CD4-positive, alpha-beta memory T cell (primary cell): ENCODE data around the gene IFI27. TPM values are rescaled to one million over a fixed set of nuclear protein-coding genes. Genes with fewer than 3 reads are reported as not detected.
A peak's percentile ranks its signal among the peaks of the same experiment; 100 is the strongest.

Source experiments
- CTCF ChIA-PET: fragments of 350-600 bp; sonication (Branson Sonifier 250); formaldehyde crosslinking; loops from one replicate; lab custom pipeline; 2021; ENCODE audit warnings: inconsistent platforms; ENCODE audit not compliant: partially characterized antibody; lab: Charles Lee
- POLR2A ChIA-PET: fragments of 350-600 bp; sonication (Branson Sonifier 250); formaldehyde crosslinking; loops from one replicate; lab custom pipeline; 2021; ENCODE audit not compliant: partially characterized antibody; lab: Charles Lee
- DNase-seq, 5 donors: peaks; one replicate each; pipeline versions ENCODE4 v3.0.0 to v3.0.0-alpha.2; 2020 to 2022; ENCODE audit warnings: mixed read lengths in 1 of 5
- H3K27ac ChIP-seq: one replicate; pipeline ENCODE4 v1.7.0; 2013; ENCODE audit warnings: low read depth, low read length
- H3K27me3 ChIP-seq: 2 replicates; pipeline ENCODE4 v1.7.0; 2013; ENCODE audit warnings: mild to moderate bottlenecking, low read length, moderate library complexity; ENCODE audit not compliant: insufficient read depth
- H3K36me3 ChIP-seq: 2 replicates; pipeline ENCODE4 v1.7.0; 2013; ENCODE audit warnings: mild to moderate bottlenecking, low read length, moderate library complexity; ENCODE audit not compliant: insufficient read depth
- H3K4me1 ChIP-seq: 2 replicates; pipeline ENCODE4 v1.7.0; 2013; ENCODE audit warnings: mild to moderate bottlenecking, low read length, moderate library complexity; ENCODE audit not compliant: insufficient read depth
- H3K4me3 ChIP-seq, 2 donors: one replicate each; pipeline ENCODE4 v1.7.0; 2013; ENCODE audit warnings: low read length in 2 of 2, mild to moderate bottlenecking in 1 of 2
- H3K9me3 ChIP-seq, 2 donors: one replicate each; pipeline ENCODE4 v1.7.0; 2013; ENCODE audit warnings: low read length in 2 of 2, control low read depth in 1 of 2; ENCODE audit not compliant: control insufficient read depth in 1 of 2
- H3K27ac Mint-ChIP-seq, 7 donors: one replicate each; pipeline ENCODE4 v1.8.0; 2020 to 2021; ENCODE audit warnings: mixed read lengths in 7 of 7, mild to moderate bottlenecking in 6 of 7, inconsistent platforms in 3 of 7, moderate library complexity in 3 of 7
- H3K27me3 Mint-ChIP-seq, 2 donors: one replicate each; pipeline ENCODE4 v1.8.0; 2020 to 2021; ENCODE audit warnings: mixed read lengths in 2 of 2
- H3K36me3 Mint-ChIP-seq, 2 donors: one replicate each; pipeline ENCODE4 v1.8.0; 2020 to 2021; ENCODE audit warnings: mixed read lengths in 2 of 2, inconsistent platforms in 1 of 2, mild to moderate bottlenecking in 1 of 2
- H3K4me1 Mint-ChIP-seq, 4 donors: one replicate each; pipeline ENCODE4 v1.8.0; 2020 to 2021; ENCODE audit warnings: mixed read lengths in 4 of 4, mild to moderate bottlenecking in 1 of 4
- H3K4me3 Mint-ChIP-seq, 8 donors: one replicate each; pipeline ENCODE4 v1.8.0; 2020 to 2021; ENCODE audit warnings: mixed read lengths in 8 of 8, mild to moderate bottlenecking in 7 of 8, moderate library complexity in 6 of 8, inconsistent platforms in 3 of 8
- H3K9me3 Mint-ChIP-seq, 8 donors: one replicate each; pipeline ENCODE4 v1.8.0; 2020 to 2021; ENCODE audit warnings: mixed read lengths in 8 of 8, mild to moderate bottlenecking in 5 of 8, inconsistent platforms in 3 of 8, moderate library complexity in 1 of 8
- intact Hi-C: fragments of 100-400 bp; cut with micrococcal nuclease; formaldehyde crosslinking; loops from one replicate; pipeline ENCODE4 v1.15.1; 2023
- polyA plus RNA-seq, 2 donors: library from polyadenylated mRNA; unstranded; fragments of 300-500 nt; fragmentation: Illumina TruSeq; gene quantifications; one replicate each; pipeline ENCODE4 v1.2.3, GENCODE V29; 2021
- total RNA-seq, 2 experiments: library from RNA; stranded (reverse); gene quantifications; one replicate each; pipeline ENCODE4 v1.2.3, GENCODE V29; 2021

Gene IFI27
- total and polyA plus RNA-seq, 4 experiments from 2014 or later, result 0.87 to 24.0 (median 8.7) TPM

- no peaks in the 10 kb centered on the region for H3K36me3 ChIP-seq
- Mint-ChIP-seq H3K27ac (peak within 1 kb of the TSS; percentile 77 to 88 (median 84)), H3K9me3 (no peaks in the 10 kb centered on the region), H3K27me3 (no peaks in the 10 kb centered on the region), H3K4me1 (peaks cover 12 to 25% (median 20%) of the 10 kb centered on the region in 4 donors), H3K4me3 (peak within 1 kb of the TSS; percentile 86 to 93 (median 90)), H3K36me3 (peaks cover 0 to 9% of the 10 kb centered on the region in 2 donors)
- H3K27me3 ChIP-seq, result no peaks in the 10 kb centered on the region
- H3K27ac ChIP-seq, result peak within 1 kb of the TSS; percentile 46
- ChIA-PET CTCF (interaction anchor here (0.8 to 7.5 kb wide), 11 partner anchors 12 to 357 kb away, joined by 3 to 126 read pairs (median 4); partner anchors contain the start of genes DDX24 and IFI27L1), POLR2A (interaction anchor here (0.7 to 3.2 kb wide), 5 partner anchors 13 to 91 kb away, joined by 3 to 17 read pairs (median 4); partner anchors contain the start of genes DDX24, IFI27L1 and PPP4R4)
- H3K9me3 ChIP-seq, result no peaks in the 10 kb centered on the region
- DNase-seq, result peak; percentile 34 to 80 (median 46)
- H3K4me1 ChIP-seq, result peaks cover 18% of the 10 kb centered on the region
- peak within 1 kb of the TSS; percentile 50 to 82 for H3K4me3 ChIP-seq
- intact Hi-C loops, result loop anchor here (1.0 kb wide), 1 partner anchor 48 kb away; the partner anchor contains the start of genes DDX24 and IFI27L1
These were observed 18.7 kb downstream of the IFI27 start, which contains the start of gene IFI27L2 for GRCh38 chr14:94129111-94129757. IFI27L2 (minus strand) TSS chr14:94129604; CDS start chr14:94129564, 40 bp downstream.

- intact Hi-C loops, result loop anchor here (1.0 kb wide), 1 partner anchor 49 kb away; the partner anchor contains the start of genes DDX24 and IFI27L1
- peak in 3 of 5 donors; percentile 23 to 28 (median 27) for DNase-seq
- Histone ChIP-seq H3K27ac (peak overlapping the region; percentile 46), H3K27me3 (no peaks in the 10 kb centered on the region), H3K4me3 (peak overlapping the region; percentile 50 to 82), H3K9me3 (no peaks in the 10 kb centered on the region), H3K4me1 (peaks cover 18% of the 10 kb centered on the region), H3K36me3 (no peaks in the 10 kb centered on the region)
- CTCF ChIA-PET, result interaction anchor here (1.2 to 7.5 kb wide), 11 partner anchors 12 to 356 kb away, joined by 3 to 126 read pairs (median 10); partner anchors contain the start of genes DDX24 and IFI27L1
- POLR2A ChIA-PET, result interaction anchor here (2.7 to 3.2 kb wide), 2 partner anchors 45 to 49 kb away, joined by 12 to 17 read pairs; partner anchors contain the start of genes DDX24, IFI27L1 and PPP4R4
- Mint-ChIP-seq H3K4me1 (peaks cover 12 to 25% (median 20%) of the 10 kb centered on the region in 4 donors), H3K27ac (peak overlapping the region; percentile 72 to 85 (median 81)), H3K36me3 (peaks cover under 1 to 9% of the 10 kb centered on the region in 2 donors), H3K27me3 (no peaks in the 10 kb centered on the region), H3K4me3 (peak overlapping the region; percentile 86 to 93 (median 90)), H3K9me3 (peaks cover 0 to under 1% (median 0%) of the 10 kb centered on the region in 8 donors)
These were observed 19.4 kb downstream of the IFI27 start for GRCh38 chr14:94129758-94130414.

- CTCF ChIA-PET, result interaction anchor here (0.7 to 7.5 kb wide), 34 partner anchors 9 to 417 kb away, joined by 3 to 126 read pairs (median 4); partner anchors contain the start of gene PPP4R4
- intact Hi-C loops, result loop anchor here (1.0 kb wide), 2 partner anchors 48 to 96 kb away; no protein-coding TSS in a partner anchor
- Histone ChIP-seq H3K4me1 (peaks cover 18% of the 10 kb centered on the region), H3K4me3 (no peak overlapping the region), H3K27ac (no peak overlapping the region), H3K27me3 (no peaks in the 10 kb centered on the region), H3K36me3 (no peaks in the 10 kb centered on the region), H3K9me3 (no peaks in the 10 kb centered on the region)
- DNase-seq, result peak; percentile 66 to 76 (median 74)
- H3K27me3 Mint-ChIP-seq, result peaks cover 0 to 3% of the 10 kb centered on the region in 2 donors
- H3K9me3 Mint-ChIP-seq, result peaks cover 0 to 7% (median 0%) of the 10 kb centered on the region in 8 donors
- no peak overlapping the region for H3K4me3 Mint-ChIP-seq
- POLR2A ChIA-PET, result interaction anchor here (0.6 to 1.7 kb wide), 6 partner anchors 43 to 193 kb away, joined by 3 to 4 read pairs (median 3); no protein-coding TSS in a partner anchor
- peaks cover 0 to 6% of the 10 kb centered on the region in 2 donors for H3K36me3 Mint-ChIP-seq
- H3K4me1 Mint-ChIP-seq, result peaks cover 12 to 31% (median 20%) of the 10 kb centered on the region in 4 donors
- H3K27ac Mint-ChIP-seq, result peak overlapping the region in 1 of 7 donors; percentile 7
These were observed 21.9 kb downstream of the IFI27 start for GRCh38 chr14:94132285-94132887.

GRCh38 chr14:94135476-94135875, 24.9 kb downstream of the IFI27 start:
- Mint-ChIP-seq H3K27ac (no peak overlapping the region), H3K4me3 (no peak overlapping the region)
- CTCF ChIA-PET, result interaction anchor here (2.1 to 9.7 kb wide), 3 partner anchors 44 to 196 kb away, joined by 16 to 142 read pairs (median 119); no protein-coding TSS in a partner anchor

GRCh38 chr14:94136575-94137331, 26.2 kb downstream of the IFI27 start:
- peak; percentile 74 to 80 (median 77) for DNase-seq
- intact Hi-C loops, result loop anchor here (1.0 kb wide), 4 partner anchors 22 to 197 kb away; no protein-coding TSS in a partner anchor
- peaks cover 1 to 3% of the 10 kb centered on the region in 2 donors for H3K27me3 Mint-ChIP-seq
- Histone ChIP-seq H3K27me3 (no peaks in the 10 kb centered on the region), H3K27ac (no peak overlapping the region), H3K4me1 (no peaks in the 10 kb centered on the region), H3K9me3 (no peaks in the 10 kb centered on the region), H3K4me3 (no peak overlapping the region), H3K36me3 (no peaks in the 10 kb centered on the region)
- no peak overlapping the region for H3K27ac Mint-ChIP-seq
- ChIA-PET CTCF (interaction anchor here (0.6 to 11.1 kb wide), 49 partner anchors 6 to 1023 kb away, joined by 3 to 142 read pairs (median 5); partner anchors contain the start of genes DDX24, IFI27L1, IFI27L2 and OTUB2), POLR2A (interaction anchor here (0.7 to 2.0 kb wide), 10 partner anchors 9 to 177 kb away, joined by 3 to 12 read pairs (median 4); partner anchors contain the start of genes DDX24 and IFI27L1)
- H3K9me3 Mint-ChIP-seq, result peaks cover 0 to 7% (median 0%) of the 10 kb centered on the region in 8 donors
- no peak overlapping the region for H3K4me3 Mint-ChIP-seq
- peaks cover 0 to 6% of the 10 kb centered on the region in 2 donors for H3K36me3 Mint-ChIP-seq
- peaks cover 0 to 10% (median 1%) of the 10 kb centered on the region in 4 donors for H3K4me1 Mint-ChIP-seq

More at GRCh38 chr14:94135476-94135875, 24.9 kb downstream of the IFI27 start:
- H3K36me3 ChIP-seq, result no peaks in the 10 kb centered on the region
- H3K9me3 Mint-ChIP-seq, result peaks cover 0 to 7% (median 0%) of the 10 kb centered on the region in 8 donors
- peaks cover 1 to 3% of the 10 kb centered on the region in 2 donors for H3K27me3 Mint-ChIP-seq
- peaks cover 0 to 6% of the 10 kb centered on the region in 2 donors for H3K36me3 Mint-ChIP-seq
- no peak overlapping the region for H3K4me3 ChIP-seq
- no peak overlapping the region for H3K27ac ChIP-seq
- H3K4me1 Mint-ChIP-seq, result peaks cover 0 to 10% (median 1%) of the 10 kb centered on the region in 4 donors
- no peaks in the 10 kb centered on the region for H3K9me3 ChIP-seq
- POLR2A ChIA-PET, result no interaction called here
- DNase-seq, result no peak
- intact Hi-C loops, result no loop called here
- H3K27me3 ChIP-seq, result no peaks in the 10 kb centered on the region
- H3K4me1 ChIP-seq, result peaks cover 1% of the 10 kb centered on the region
